HG03565 (cell line): ENCODE data around the gene PARP8.

Experiments
- ATAC-seq: cut with Tn5 transposase; IDR thresholded peaks from one replicate; pipeline ENCODE4 v1.9.1; 2021; ENCODE audit warnings: mild to moderate bottlenecking, moderate library complexity; ENCODE audit not compliant: unreplicated experiment

The PARP8 gene

GRCh38 chr5:50887889-50888633, 221.6 kb downstream of the PARP8 start:
- ATAC-seq = no peak

- ATAC-seq = no peak
Measured at GRCh38 chr5:50888751-50889150, 222.3 kb downstream of the PARP8 start.

- no peak for ATAC-seq
Measured at GRCh38 chr5:50889790-50890189, 223.4 kb downstream of the PARP8 start.
